Measurements from ENCODE around the gene MEX3D.

DNA sequence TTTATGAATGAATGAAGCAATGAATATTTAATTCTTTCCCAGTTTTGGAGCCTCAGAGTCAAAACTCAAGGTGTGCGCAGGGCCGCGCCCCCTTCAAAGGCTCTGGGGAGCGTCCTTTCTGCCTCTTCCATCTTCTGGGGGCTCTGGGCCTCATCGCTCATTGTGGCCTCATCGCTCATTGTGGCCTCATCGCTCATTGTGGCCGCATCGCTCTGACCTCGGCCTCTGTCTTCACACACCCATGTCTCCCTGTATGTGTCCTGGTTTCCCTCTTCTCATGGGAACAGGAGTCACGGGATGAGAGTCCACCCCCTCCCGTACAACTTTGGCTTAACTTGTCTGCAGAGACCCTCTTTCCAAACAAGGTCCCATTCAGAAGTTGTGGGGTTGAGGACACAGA is 3.2 kb upstream of the MEX3D start:
- TF ChIP-seq, protein P1, sequence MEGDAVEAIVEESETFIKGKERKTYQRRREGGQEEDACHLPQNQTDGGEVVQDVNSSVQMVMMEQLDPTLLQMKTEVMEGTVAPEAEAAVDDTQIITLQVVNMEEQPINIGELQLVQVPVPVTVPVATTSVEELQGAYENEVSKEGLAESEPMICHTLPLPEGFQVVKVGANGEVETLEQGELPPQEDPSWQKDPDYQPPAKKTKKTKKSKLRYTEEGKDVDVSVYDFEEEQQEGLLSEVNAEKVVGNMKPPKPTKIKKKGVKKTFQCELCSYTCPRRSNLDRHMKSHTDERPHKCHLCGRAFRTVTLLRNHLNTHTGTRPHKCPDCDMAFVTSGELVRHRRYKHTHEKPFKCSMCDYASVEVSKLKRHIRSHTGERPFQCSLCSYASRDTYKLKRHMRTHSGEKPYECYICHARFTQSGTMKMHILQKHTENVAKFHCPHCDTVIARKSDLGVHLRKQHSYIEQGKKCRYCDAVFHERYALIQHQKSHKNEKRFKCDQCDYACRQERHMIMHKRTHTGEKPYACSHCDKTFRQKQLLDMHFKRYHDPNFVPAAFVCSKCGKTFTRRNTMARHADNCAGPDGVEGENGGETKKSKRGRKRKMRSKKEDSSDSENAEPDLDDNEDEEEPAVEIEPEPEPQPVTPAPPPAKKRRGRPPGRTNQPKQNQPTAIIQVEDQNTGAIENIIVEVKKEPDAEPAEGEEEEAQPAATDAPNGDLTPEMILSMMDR (IDR thresholded peaks at IDR 0.05) = no peak
- TF ChIP-seq POLR2A (IDR thresholded peaks at IDR 0.05) = no peak

All from right lobe of liver (tissue), 4 donors.